Glomerular visceral epithelial cell (primary cell): ENCODE data around the gene IPMK.

Source experiments
- DNase-seq: peaks from one replicate; pipeline ENCODE4 v3.0.0-alpha.2; 2016; ENCODE audit errors: extremely low spot score

The IPMK gene

DNA sequence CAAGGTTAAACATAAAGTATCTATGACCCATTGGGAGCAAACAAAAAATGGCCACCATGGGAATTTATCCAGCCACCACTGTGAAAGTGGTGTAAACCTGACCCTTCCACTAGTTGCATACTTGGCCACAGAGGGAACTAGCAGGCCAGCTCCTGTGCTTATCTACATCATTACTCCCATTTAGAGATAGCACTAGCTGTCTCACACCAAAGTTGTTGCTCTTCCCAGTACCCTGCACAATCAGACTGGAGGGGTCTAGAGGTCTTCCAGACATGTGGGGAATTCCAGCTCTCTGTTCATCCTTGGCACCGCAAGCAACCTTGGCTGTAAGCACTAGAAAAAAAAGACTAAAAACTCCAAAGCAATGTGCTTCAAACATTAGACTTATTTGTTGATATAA, 113.9 kb downstream of the IPMK start:
- DNase-seq: no peak

DNA sequence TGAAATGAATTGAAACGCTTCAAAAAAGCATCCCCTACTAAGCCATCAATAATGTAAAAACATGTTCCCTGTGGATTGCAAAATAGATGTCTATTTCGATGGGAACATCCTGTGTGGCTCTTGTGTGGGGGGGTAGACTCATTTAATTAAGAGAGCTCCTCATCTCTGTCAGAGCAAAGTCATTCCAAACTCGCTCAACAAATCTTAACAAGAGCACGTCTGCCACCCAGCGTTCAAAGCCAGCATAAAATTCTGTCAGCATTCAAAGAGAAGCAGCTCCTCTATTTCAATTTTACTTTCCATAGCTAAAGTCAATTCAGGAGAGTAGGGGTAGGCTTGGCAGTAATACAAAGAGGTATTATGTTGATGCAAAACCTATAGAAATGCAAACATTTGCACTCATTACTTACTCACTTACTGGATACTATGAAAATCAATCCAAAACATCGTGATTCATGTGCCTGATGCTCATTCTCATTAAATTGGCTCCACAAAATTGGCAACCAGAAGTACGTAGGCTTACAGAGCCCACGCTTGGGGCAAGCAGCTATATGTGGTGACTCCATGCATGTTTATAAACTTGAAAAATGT, 114.9 kb downstream of the IPMK start:
- DNase-seq: peak; percentile 52

DNA sequence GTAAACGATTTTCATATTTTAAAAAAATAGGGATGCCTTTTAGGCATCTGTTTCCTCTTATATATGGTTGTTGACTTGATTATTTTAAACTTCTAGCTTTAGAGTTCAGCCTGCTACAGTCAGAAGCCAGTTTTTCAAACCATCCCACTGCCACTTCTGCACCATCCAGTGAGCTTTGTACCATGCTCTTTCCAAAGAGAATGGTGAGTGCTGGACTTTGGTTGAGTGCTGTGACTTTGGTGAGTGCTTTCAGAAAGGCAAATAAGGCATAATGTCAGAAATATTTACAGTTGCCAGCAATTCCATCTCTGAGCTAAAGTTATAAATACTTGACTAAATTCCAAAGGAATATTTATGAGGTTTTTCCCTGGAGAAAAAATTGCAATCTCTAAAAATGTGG, 117.4 kb downstream of the IPMK start:
- DNase-seq: no peak

GRCh38 chr10:58143944-58144343, 123.8 kb downstream of the IPMK start:
- DNase-seq: no peak
